Choroid plexus epithelial cell (primary cell): ENCODE results near the gene KRTAP1-3.
A peak's percentile ranks its signal among the peaks of the same experiment; 100 is the strongest.
"Not testable (repeated sequence)": the region's sequence is repeated elsewhere in the genome, so short reads cannot be mapped to it uniquely, and the experiment has no call there.

Experiments used
- DNase-seq: peaks from one replicate; pipeline ENCODE4 v3.0.0-alpha.2; 2010; ENCODE audit warnings: low read depth
- H3K4me3 ChIP-seq: 2 replicates; pipeline ENCODE4 v1.5.1; 2011; ENCODE audit warnings: low read depth, mild to moderate bottlenecking, control low read depth, low read length, moderate library complexity
- CTCF ChIP-seq: conservative IDR thresholded peaks from 2 replicates; pipeline ENCODE4 v1.5.1; 2011; ENCODE audit warnings: low read depth, mild to moderate bottlenecking, control low read depth, inconsistent platforms, low read length, moderate library complexity

The KRTAP1-3 gene

GRCh38 chr17:41067281-41067680 is 32.6 kb upstream of the KRTAP1-3 start:
- DNase-seq, result no peak
- no peak overlapping the region for H3K4me3 ChIP-seq
- no peak for TF ChIP-seq CTCF

DNA sequence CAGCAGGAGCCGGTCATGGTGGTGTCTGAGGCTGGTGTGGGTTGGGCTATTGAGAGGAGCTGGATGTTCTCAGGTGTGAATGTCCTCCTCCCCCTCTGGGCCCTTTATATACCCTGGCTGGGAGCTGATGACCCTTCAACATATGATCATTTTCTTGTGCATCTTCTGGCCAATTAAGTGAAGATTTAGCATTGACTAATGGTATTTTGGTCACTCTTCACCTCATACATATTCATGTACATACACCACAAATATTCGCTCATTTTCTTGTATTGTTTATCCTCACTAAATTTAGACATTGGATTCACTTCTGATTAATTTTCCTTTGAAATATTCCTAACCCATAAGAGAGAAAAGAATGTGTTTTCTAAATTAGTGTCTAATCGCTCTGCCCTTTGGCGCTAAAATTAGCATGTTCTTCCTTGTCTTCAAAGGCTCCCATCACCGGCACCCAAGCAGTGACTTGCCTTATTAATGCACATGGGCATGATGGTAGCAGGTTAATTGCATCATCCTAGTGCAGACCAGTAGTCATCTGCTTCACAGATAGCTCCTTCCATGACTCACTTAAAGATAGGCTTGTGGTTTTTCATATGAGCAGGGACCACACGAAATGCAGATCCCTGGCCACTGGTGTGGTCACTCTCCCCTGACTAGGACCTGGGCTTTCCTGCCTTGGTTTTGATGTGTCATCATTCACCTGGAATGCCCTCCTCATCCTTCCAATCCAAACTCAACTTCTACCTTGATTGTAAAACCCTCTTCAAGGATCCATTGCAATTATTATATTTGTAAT is 31.4 kb upstream of the KRTAP1-3 start, which contains the start of gene KRTAP2-4:
Gene KRTAP2-4, minus strand, starts transcription at position 51 of the 796 bp plus-strand sequence. Its CDS starts 34 bp downstream, at position 17.
- TF ChIP-seq CTCF, result no peak
- peak; percentile 85 for DNase-seq

DNA sequence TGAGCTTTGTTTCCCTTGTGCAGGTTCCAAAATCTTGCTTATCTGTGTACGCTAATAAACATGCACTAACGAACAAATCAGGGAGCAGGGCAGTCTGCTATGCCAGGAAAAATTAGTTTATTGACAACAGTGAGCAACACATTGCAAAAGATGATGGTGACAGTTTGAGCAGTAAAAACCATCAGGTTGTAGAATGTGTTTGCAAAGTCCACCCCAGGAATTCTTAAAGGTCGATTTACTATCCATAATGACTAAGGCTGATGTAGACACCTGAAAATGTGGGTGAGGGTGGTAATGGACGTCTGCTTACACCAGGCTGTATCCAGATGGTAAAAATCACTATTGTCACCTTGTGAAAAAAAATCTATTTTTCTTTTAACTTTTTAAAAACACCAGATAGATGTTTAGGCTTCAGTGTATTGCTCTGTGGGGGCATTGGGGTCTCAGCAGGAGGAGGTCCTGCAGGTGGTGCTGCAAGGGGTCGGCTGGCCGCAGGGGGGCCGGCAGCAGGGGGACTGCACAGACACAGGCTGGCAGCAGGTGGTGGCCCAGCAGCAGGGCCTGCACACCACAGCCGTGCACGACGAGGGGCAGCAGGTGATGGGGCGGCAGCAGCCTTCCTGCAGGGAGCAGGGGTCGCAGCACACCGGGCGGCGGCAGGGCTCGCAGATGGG is 30.5 kb upstream of the KRTAP1-3 start:
- not testable (repeated sequence) for H3K4me3 ChIP-seq, DNase-seq

More for the DNA sequence above, 31.4 kb upstream of the KRTAP1-3 start, which contains the start of gene KRTAP2-4:
- H3K4me3 ChIP-seq, result no peak within 1 kb of the TSS

GRCh38 chr17:41064301-41064700 is 29.6 kb upstream of the KRTAP1-3 start:
- no peak overlapping the region for H3K4me3 ChIP-seq
- DNase-seq, result no peak
- TF ChIP-seq CTCF, result no peak

DNA sequence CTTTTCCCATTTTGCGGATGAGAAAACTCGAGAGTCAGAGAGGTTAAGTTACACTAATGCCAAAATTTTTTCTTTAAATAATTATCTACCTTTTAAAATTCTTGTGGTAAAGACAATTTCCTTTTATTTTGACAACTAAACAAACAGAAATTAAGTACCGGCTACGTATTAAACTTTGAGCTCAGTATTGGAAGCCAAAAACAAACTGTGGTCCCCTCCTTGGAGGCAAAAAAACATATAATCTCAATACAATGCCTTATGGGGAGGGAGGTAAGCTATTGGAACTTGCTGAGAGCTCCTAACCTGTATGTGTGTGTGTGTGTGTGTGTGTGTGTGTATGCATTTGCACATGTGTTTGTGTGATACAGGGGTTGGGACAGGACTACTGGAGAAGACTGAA is 28.8 kb upstream of the KRTAP1-3 start:
- H3K4me3 ChIP-seq, result no peak overlapping the region
- no peak for TF ChIP-seq CTCF
- DNase-seq, result no peak

- DNase-seq, result peak; percentile 93
- no peak for TF ChIP-seq CTCF
- no peak overlapping the region for H3K4me3 ChIP-seq
Observed at GRCh38 chr17:41061964-41062363, 27.3 kb upstream of the KRTAP1-3 start.

DNA sequence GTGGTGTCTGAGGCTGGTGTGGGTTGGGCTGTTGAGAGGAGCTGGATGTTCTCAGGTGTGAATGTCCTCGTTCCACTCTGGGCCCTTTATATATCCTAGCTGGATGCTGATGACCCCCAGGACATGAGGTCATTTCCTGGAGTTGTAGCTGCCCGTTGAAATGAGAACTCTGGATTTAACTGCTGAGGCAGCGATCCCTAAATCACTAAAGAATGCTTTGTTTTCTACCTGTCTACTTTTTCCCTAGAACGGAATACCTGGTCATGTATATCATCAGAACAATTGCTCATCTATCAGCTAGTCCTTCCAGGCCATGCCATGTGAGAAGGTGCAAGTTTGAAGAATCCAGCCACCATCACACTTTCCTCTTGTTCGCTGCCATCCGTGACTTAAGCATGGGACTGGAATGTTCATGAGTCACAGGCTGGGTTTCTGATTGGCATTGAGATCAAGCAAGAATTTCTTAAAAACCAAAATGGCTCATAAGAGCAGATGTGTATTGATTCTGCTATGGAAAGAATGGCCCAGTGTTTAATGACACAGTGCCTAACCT is 25.5 kb upstream of the KRTAP1-3 start, which contains the start of gene KRTAP2-3:
Gene KRTAP2-3, minus strand, starts transcription at position 63 of the 553 bp plus-strand sequence. CDS start 64 bp downstream, outside the sequence.
- TF ChIP-seq CTCF, result no peak
- peak; percentile 84 for DNase-seq
- H3K4me3 ChIP-seq, result no peak within 1 kb of the TSS

GRCh38 chr17:41059276-41060051 is 24.8 kb upstream of the KRTAP1-3 start:
- peak; percentile 81 for DNase-seq
- H3K4me3 ChIP-seq, result not testable (repeated sequence)
